Endothelial cell of umbilical vein (primary cell): ENCODE data around the gene RASGRF1. TPM values are rescaled to one million over a fixed set of nuclear protein-coding genes. Genes with fewer than 3 reads are reported as not detected.

Experiments used
- BruUV-seq: library from RNA; stranded (reverse); fragments of 400-500 nt; replicated peaks from 2 replicates; lab custom pipeline; 2021; lab: Mats Ljungman, UMichigan
- CTCF ChIA-PET: fragments of 300-600, 350-600 bp; sonication (Branson Sonifier 250); formaldehyde crosslinking; loops from one replicate; lab custom pipeline; 2021; ENCODE audit warnings: antibody characterized with exemption, inconsistent platforms; lab: Charles Lee
- POLR2A ChIA-PET: fragments of 300-600, 350-600 bp; sonication (Branson Sonifier 250); formaldehyde crosslinking; loops from one replicate; lab custom pipeline; 2021; ENCODE audit warnings: antibody characterized with exemption, inconsistent platforms; lab: Charles Lee
- DNase-seq: peaks from one replicate; pipeline ENCODE4 v3.0.0-alpha.2; 2011; ENCODE audit warnings: low read depth, low spot score
- FAIRE-seq: peaks from 2 replicates; lab custom pipeline; 2011; peaks lifted over from hg19 to GRCh38; lab: Jason Lieb, UNC
- H2AFZ ChIP-seq: 2 replicates; pipeline ENCODE4 v1.6.0; 2012; ENCODE audit warnings: low read depth, low read length, control low read depth, inconsistent platforms
- H3K27ac ChIP-seq: 2 replicates; pipeline ENCODE4 v1.5.1; 2011; ENCODE audit warnings: low read depth, mild to moderate bottlenecking, control low read depth, low read length, moderate library complexity; ENCODE audit not compliant: insufficient read depth
- H3K27me3 ChIP-seq, 2 experiments: 2 replicates each; pipeline versions ENCODE4 v1.6.0 to v1.6.1; 2011; ENCODE audit warnings: low read length in 2 of 2, mixed read lengths in 1 of 2; ENCODE audit not compliant: control insufficient read depth in 2 of 2, insufficient read depth in 2 of 2
- H3K36me3 ChIP-seq, 2 experiments: 2 replicates in 1 of 2; 3 replicates in 1 of 2; pipeline ENCODE4 v1.5.1; 2011; ENCODE audit warnings: low read length in 2 of 2, mild to moderate bottlenecking in 1 of 2, moderate library complexity in 1 of 2; ENCODE audit not compliant: control insufficient read depth in 2 of 2, insufficient read depth in 2 of 2; ENCODE audit errors: extremely low read depth in 1 of 2
- H3K4me1 ChIP-seq: 3 replicates; pipeline ENCODE4 v1.5.1; 2011; ENCODE audit warnings: mild to moderate bottlenecking, low read length; ENCODE audit not compliant: control insufficient read depth, insufficient read depth; ENCODE audit errors: extremely low read depth
- H3K4me2 ChIP-seq: 2 replicates; pipeline ENCODE4 v1.6.1; 2011; ENCODE audit warnings: low read length, control low read depth, mixed read lengths; ENCODE audit not compliant: insufficient read depth
- H3K4me3 ChIP-seq, 3 experiments: fragments of 200-600 bp in 1 of 3; sonication (generic), shearing (Covaris generic) in 1 of 3; replicated peaks in 1 of 3; 2 replicates each; pipeline ENCODE4 v1.5.1; 2011 to 2016; ENCODE audit warnings: control low read depth in 3 of 3, low read length in 3 of 3, mild to moderate bottlenecking in 2 of 3, inconsistent platforms in 1 of 3, low read depth in 1 of 3, moderate library complexity in 1 of 3; ENCODE audit not compliant: insufficient read depth in 1 of 3
- H3K79me2 ChIP-seq: 2 replicates; pipeline ENCODE4 v1.6.0; 2012; ENCODE audit warnings: low read length, inconsistent platforms; ENCODE audit not compliant: control insufficient read depth, insufficient read depth
- H3K9ac ChIP-seq: replicated peaks from 2 replicates; pipeline ENCODE3; 2011; ENCODE audit warnings: low read length, control low read depth; ENCODE audit not compliant: insufficient read depth; ENCODE audit errors: extremely low read depth
- H3K9me1 ChIP-seq: replicated peaks from 3 replicates; pipeline ENCODE4 v1.6.0; 2011; ENCODE audit warnings: mild to moderate bottlenecking, low read length; ENCODE audit not compliant: control insufficient read depth, insufficient read depth; ENCODE audit errors: extremely low read depth
- H3K9me3 ChIP-seq: replicated peaks from 2 replicates; pipeline ENCODE4 v1.5.1; 2012; ENCODE audit warnings: low read length, inconsistent platforms; ENCODE audit not compliant: control insufficient read depth, insufficient read depth
- H4K20me1 ChIP-seq: replicated peaks from 2 replicates; pipeline ENCODE3; 2011; ENCODE audit warnings: mild to moderate bottlenecking, low read length; ENCODE audit not compliant: control insufficient read depth, insufficient read depth; ENCODE audit errors: extremely low read depth
- EZH2 ChIP-seq: IDR thresholded peaks from 2 replicates; pipeline ENCODE4 v1.6.1; 2012; ENCODE audit warnings: borderline replicate concordance, low read depth, mild to moderate bottlenecking, moderate library complexity, low read length, inconsistent platforms; ENCODE audit not compliant: severe bottlenecking
- FOS ChIP-seq: IDR thresholded peaks from 2 replicates; pipeline ENCODE4 v1.6.1; 2011; ENCODE audit warnings: mild to moderate bottlenecking, low read length, moderate library complexity, borderline replicate concordance; ENCODE audit not compliant: insufficient read depth
- GATA2 ChIP-seq: IDR thresholded peaks from 2 replicates; pipeline ENCODE4 v1.7.0; 2011; ENCODE audit warnings: low read depth, mild to moderate bottlenecking, moderate library complexity, mixed read lengths, low read length; ENCODE audit not compliant: insufficient read length, insufficient read depth
- JUN ChIP-seq: IDR thresholded peaks from 2 replicates; pipeline ENCODE4 v1.6.1; 2011; ENCODE audit warnings: borderline replicate concordance, low read depth; ENCODE audit not compliant: insufficient read length, insufficient read depth
- MAX ChIP-seq: IDR thresholded peaks from 2 replicates; pipeline ENCODE4 v1.6.1; 2011; ENCODE audit not compliant: insufficient read depth, insufficient read length
- MYC ChIP-seq: IDR thresholded peaks from one replicate; pipeline ENCODE4 v1.6.1; 2011; ENCODE audit warnings: mild to moderate bottlenecking, low read depth, low read length
- POLR2A ChIP-seq: IDR thresholded peaks from 2 replicates; pipeline ENCODE4 v1.6.1; 2012; ENCODE audit warnings: low read depth, mild to moderate bottlenecking, control low read depth, low read length
- POLR2AphosphoS5 ChIP-seq: IDR thresholded peaks from 2 replicates; pipeline ENCODE4 v1.6.1; 2012; ENCODE audit warnings: low read depth, mild to moderate bottlenecking, control low read depth, low read length, moderate library complexity; ENCODE audit not compliant: insufficient read depth
- dilution Hi-C: fragments of 300-500 bp; cut with MboI; formaldehyde crosslinking; loops from one replicate; pipeline ENCODE4 v1.15.0; 2019; ENCODE audit warnings: low sequenced_read_pairs; ENCODE audit not compliant: extremely low pct_ligation_motif_present
- intact Hi-C: fragments of 100-400 bp; cut with micrococcal nuclease; formaldehyde crosslinking; loops from one replicate; pipeline ENCODE4 v1.10.0; 2022
- polyA plus RNA-seq, 4 experiments: library from polyadenylated mRNA; depleted of rRNA in 3 of 4; stranded (reverse) in 3 of 4; unstranded in 1 of 4; fragments of >200 nt; gene quantifications; 2 replicates each; pipeline versions ENCODE4 v1.2.1 to v1.2.3, GENCODE V29; 2011 to 2012; ENCODE audit warnings: missing spikeins in 1 of 4
- total RNA-seq: library from RNA; stranded (reverse); gene quantifications from 2 replicates; pipeline ENCODE4 v1.2.3, GENCODE V29; 2021

RASGRF1 gene
- total and polyA plus RNA-seq, 2 donors (not counting 3 experiments of a cell fraction or from before 2014, with no cell fraction given) = 0.04 TPM; not detected in 1

DNA sequence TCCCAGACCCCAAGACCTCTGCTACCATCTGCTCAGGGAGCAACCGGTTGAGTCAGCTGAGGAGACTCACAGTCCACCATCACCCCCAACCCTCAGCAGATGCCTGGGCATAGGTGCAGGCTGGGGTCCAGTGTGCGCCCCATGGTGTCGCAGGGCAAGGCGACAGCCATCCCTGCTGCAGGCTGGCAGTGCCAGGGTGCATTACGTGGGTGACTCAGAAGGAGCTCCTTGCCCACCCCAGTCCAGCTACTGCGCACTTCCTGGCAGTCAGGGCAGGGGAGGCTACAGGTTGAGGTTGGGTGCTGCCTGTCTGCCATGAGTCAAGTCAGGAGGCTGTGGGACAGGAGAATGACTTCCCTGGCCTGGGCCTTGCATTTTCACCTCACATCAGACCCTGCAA lies 33.5 kb downstream of the RASGRF1 start:
- Histone ChIP-seq H2AFZ (no peak overlapping the region), H3K27ac (no peak overlapping the region), H3K27me3 (no peaks in the 10 kb centered on the region), H3K4me3 (no peak overlapping the region), H3K4me2 (no peak overlapping the region), H3K9ac (no peak overlapping the region), H4K20me1 (no peaks in the 10 kb centered on the region), H3K36me3 (no peaks in the 10 kb centered on the region), H3K4me1 (no peaks in the 10 kb centered on the region), H3K9me3 (no peaks in the 10 kb centered on the region), H3K79me2 (no peaks in the 10 kb centered on the region), H3K9me1 (no peaks in the 10 kb centered on the region)
- TF ChIP-seq JUN = no peak
- TF ChIP-seq GATA2 = no peak
- dilution Hi-C loops = no loop called here
- no TSS peak for BruUV-seq
- DNase-seq (no peak), FAIRE-seq (no peak)
- intact Hi-C loops = no loop called here
- CTCF ChIA-PET = no interaction called here
- POLR2A ChIA-PET = no interaction called here

DNA sequence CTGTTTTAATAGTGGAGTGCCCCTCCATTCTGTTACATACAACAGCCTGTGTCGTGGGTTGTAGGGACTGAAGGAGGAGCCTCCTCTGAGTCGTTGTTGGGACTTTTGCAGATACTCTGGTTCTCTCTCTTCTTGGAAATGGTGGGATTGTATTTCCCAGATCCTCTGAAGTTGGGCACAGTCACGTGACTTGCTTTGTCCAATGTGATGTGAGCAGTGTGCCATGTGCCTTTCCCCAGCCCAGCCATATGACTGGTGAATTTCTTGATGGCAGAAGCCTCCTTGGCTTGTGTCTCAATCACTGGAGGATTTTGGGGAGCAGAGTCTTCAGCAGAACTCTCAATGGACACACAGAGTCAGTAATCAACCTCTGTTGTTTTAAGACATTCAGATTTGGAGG lies 36.2 kb downstream of the RASGRF1 start:
- DNase-seq (no peak), FAIRE-seq (no peak)
- Histone ChIP-seq H3K9ac (no peak overlapping the region), H3K9me3 (no peaks in the 10 kb centered on the region), H3K36me3 (no peaks in the 10 kb centered on the region), H3K4me2 (no peak overlapping the region), H3K27ac (no peak overlapping the region), H3K79me2 (no peaks in the 10 kb centered on the region), H3K4me3 (no peak overlapping the region), H4K20me1 (no peaks in the 10 kb centered on the region), H3K9me1 (no peaks in the 10 kb centered on the region), H3K27me3 (no peaks in the 10 kb centered on the region), H3K4me1 (no peaks in the 10 kb centered on the region), H2AFZ (no peak overlapping the region)
- intact Hi-C loops (no loop called here), dilution Hi-C loops (no loop called here)
- ChIA-PET CTCF (interaction anchor here (1.8 kb wide), 1 partner anchor 130 kb away, joined by 5 read pairs; no protein-coding TSS in a partner anchor), POLR2A (no interaction called here)
- BruUV-seq = no TSS peak
- TF ChIP-seq POLR2AphosphoS5 (no peak), MYC (no peak), FOS (no peak), EZH2 (no peak), MAX (no peak), JUN (no peak), GATA2 (no peak), POLR2A (no peak)
